Myometrial cell (primary cell): ENCODE data around the gene TEKTIP1. TPM values are rescaled to one million over a fixed set of nuclear protein-coding genes. Genes with fewer than 3 reads are reported as not detected.

ENCODE experiments used
- total RNA-seq: library from RNA; depleted of rRNA; stranded (reverse); fragments of >200 nt; gene quantifications from 2 replicates; pipeline ENCODE4 v1.2.3, GENCODE V29; 2015

Gene TEKTIP1
- total RNA-seq, result not detected in 2 replicates

GRCh38 chr19:3538965-3539755, at the start of gene TEKTIP1:
Gene TEKTIP1 (plus strand): TSS chr19:3539174. CDS start chr19:3539178, 4 bp downstream.

GRCh38 chr19:3500429-3501101, 38.4 kb upstream of the TEKTIP1 start, which contains the start of gene DOHH:
Gene DOHH (minus strand): TSS chr19:3500674. CDS start chr19:3496814, 3,860 bp downstream.

GRCh38 chr19:3505598-3506383, 33.2 kb upstream of the TEKTIP1 start, which contains the start of gene FZR1:
Gene FZR1 (plus strand): TSS chr19:3506311. CDS start chr19:3522990, 16,679 bp downstream.

DNA sequence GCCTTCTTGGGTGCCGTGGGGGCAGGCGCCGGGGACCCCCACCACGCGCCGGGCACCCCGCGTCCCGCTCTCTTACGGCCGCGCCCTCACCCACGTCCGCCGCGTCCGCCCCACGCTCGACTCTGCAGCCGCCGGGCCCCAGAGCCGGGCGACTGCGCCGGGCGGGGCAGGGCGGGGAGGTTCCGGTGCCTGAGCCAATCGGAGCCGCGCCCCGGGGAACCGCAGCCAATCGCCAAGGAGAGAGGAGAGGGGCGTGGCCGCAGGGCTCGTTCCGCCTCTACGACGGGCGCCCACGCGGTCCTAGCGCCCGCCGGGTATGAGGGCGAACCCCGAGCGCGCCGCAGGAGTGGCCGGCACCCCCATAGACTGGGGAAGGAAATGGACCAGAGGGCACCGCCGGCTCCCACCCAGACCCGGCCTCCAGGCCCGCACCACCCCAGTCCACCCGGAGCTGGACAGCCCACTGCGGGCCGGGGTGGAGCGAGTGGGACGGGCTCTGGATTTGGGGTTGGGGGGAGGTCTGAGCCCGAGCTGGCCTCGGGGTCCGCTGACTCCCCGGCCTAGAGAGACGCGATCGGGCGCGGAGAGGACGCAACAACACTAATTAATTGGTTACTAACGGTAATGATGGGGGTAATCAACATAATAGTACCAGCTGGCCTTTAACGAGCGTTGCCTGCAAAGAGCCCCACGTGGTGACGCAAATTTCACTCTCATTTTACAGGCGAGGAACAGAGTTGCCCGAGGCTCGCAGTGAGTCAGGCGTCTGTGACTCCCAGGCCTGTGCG, 18.7 kb downstream of the TEKTIP1 start, which contains the start of gene MFSD12:
TSS of gene MFSD12 (minus strand) at position 126 of the 788 bp plus-strand sequence. CDS start 183 bp downstream, outside the sequence.

GRCh38 chr19:3572855-3573161, 33.8 kb downstream of the TEKTIP1 start, which contains the start of gene HMG20B:
Gene HMG20B (plus strand): TSS chr19:3572944. CDS start chr19:3573310, 366 bp downstream.

DNA sequence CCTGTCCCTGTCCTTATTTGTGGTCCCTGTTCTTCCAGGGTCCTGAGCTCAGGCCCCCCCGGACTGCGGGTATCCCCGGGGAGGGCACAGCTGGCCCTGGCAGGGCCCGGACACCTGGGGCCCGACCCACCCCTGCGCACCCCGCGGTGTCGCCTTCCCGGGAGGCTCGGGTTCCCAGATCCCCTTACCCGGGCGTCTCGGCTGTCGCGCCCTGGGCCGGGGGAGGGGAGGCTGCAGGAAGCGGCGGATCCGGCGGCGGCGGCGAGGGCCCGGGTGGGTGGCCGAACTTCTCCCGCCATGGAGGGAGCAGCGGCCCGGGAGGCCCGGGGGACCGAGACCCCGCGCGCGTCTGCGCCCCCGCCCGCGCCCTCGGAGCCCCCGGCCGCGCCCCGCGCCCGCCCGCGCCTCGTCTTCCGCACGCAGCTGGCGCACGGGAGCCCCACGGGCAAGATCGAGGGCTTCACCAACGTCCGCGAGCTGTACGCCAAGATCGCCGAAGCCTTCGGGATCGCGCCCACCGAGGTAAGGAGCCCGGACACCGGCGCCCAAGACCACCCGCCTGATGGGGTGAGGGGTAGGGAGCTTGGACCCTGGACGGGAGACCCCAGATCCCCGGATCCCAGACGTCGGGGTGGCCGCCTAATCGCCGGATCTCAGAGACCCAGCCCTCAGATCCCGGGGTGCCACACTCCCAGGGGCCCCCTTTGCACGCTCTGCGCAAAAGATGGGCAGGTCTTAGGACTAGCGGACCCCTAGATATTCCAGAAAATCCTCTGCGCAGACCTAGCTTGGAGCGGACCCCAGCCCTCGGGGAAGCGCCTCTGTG, 46.5 kb downstream of the TEKTIP1 start, which contains the start of gene GIPC3:
TSS of gene GIPC3 (plus strand) at position 178 of the 826 bp plus-strand sequence. CDS start at position 298, 120 bp downstream.

Other genes with a start within 250 kb of the TEKTIP1 start
- gene NFIC, start 172.6 kb upstream of the TEKTIP1 start, total RNA-seq, result 38.3 and 43.4 TPM in 2 replicates
- not detected in 2 replicates for gene SMIM24, start 58.6 kb upstream of the TEKTIP1 start, total RNA-seq
- not detected in 2 replicates for gene SMIM44, start 55.7 kb upstream of the TEKTIP1 start, total RNA-seq
- 12.7 and 20.0 TPM in 2 replicates for gene DOHH, start 38.5 kb upstream of the TEKTIP1 start, total RNA-seq
- 47.0 and 48.1 TPM in 2 replicates for gene FZR1, start 32.9 kb upstream of the TEKTIP1 start, total RNA-seq
- gene MFSD12, start 18.4 kb downstream of the TEKTIP1 start, total RNA-seq, result 107 and 146 TPM in 2 replicates
- gene HMG20B, start 33.8 kb downstream of the TEKTIP1 start, total RNA-seq, result 154 and 181 TPM in 2 replicates
- under 0.01 and 0.18 TPM in 2 replicates for gene GIPC3, start 46.3 kb downstream of the TEKTIP1 start, total RNA-seq
- gene TBXA2R, start 67.7 kb downstream of the TEKTIP1 start, total RNA-seq, result 3.2 and 8.6 TPM in 2 replicates
- 27.1 and 30.0 TPM in 2 replicates for gene CACTIN, start 87.6 kb downstream of the TEKTIP1 start, total RNA-seq
- gene PIP5K1C, start 161.3 kb downstream of the TEKTIP1 start, total RNA-seq, result 33.4 and 38.1 TPM in 2 replicates
- not detected in 2 replicates for gene TJP3, start 169.2 kb downstream of the TEKTIP1 start, total RNA-seq
- gene APBA3, start 222.5 kb downstream of the TEKTIP1 start, total RNA-seq, result 20.8 and 27.5 TPM in 2 replicates
- gene MRPL54, start 223.5 kb downstream of the TEKTIP1 start, total RNA-seq, result 82.9 and 117 TPM in 2 replicates
- not detected in 2 replicates for gene RAX2, start 233.1 kb downstream of the TEKTIP1 start, total RNA-seq
- gene MATK, start 247.2 kb downstream of the TEKTIP1 start, total RNA-seq, result not detected in 2 replicates